HEK293 (cell line): ENCODE measurements around the gene RSRC2.

Experiments
- CTCF ChIA-PET: fragments of 350-600 bp; formaldehyde crosslinking; extraction: SDS; loops from one replicate; lab custom pipeline; 2021; ENCODE audit warnings: antibody characterized with exemption; lab: Yijun Ruan, JAX
- POLR2A ChIA-PET: fragments of 300-600 bp; formaldehyde crosslinking; extraction: SDS; loops from one replicate; lab custom pipeline; 2020; ENCODE audit warnings: antibody characterized with exemption, inconsistent platforms; lab: Yijun Ruan, JAX
- H3K27ac ChIP-seq: fragments of 200-500 bp; sonication (Bioruptor generic); 2 replicates; pipeline ENCODE4 v1.5.1; 2014; ENCODE audit warnings: low read depth, low read length, control low read depth, inconsistent platforms; ENCODE audit errors: extremely low read depth
- H3K36me3 ChIP-seq, 2 experiments: fragments of 200-500 bp in 1 of 2; sonication (Bioruptor generic) in 1 of 2; 1 replicate in 1 of 2; 2 replicates in 1 of 2; pipeline ENCODE4 v1.5.1; 2014 to 2017; ENCODE audit warnings: inconsistent platforms in 2 of 2, low read length in 2 of 2; ENCODE audit not compliant: control insufficient read depth in 2 of 2, insufficient read depth in 1 of 2
- H3K4me1 ChIP-seq: fragments of 200-500 bp; sonication (Bioruptor generic); 2 replicates; pipeline ENCODE4 v1.5.1; 2014; ENCODE audit warnings: mild to moderate bottlenecking, low read length, inconsistent platforms; ENCODE audit not compliant: control insufficient read depth, insufficient read depth
- H3K4me3 ChIP-seq: 2 replicates; pipeline ENCODE4 v1.5.1; 2011; ENCODE audit warnings: low read depth, mild to moderate bottlenecking, control low read depth, low read length, moderate library complexity
- H3K9me3 ChIP-seq: fragments of 200-500 bp; sonication (Bioruptor generic); 2 replicates; pipeline ENCODE4 v1.5.1; 2014; ENCODE audit warnings: low read depth, low read length, inconsistent platforms; ENCODE audit not compliant: control insufficient read depth, insufficient read depth
- GLI2 ChIP-seq: fragments of 450-650 bp; formaldehyde crosslinking; IDR thresholded peaks from 2 replicates; pipeline ENCODE4; 2017; ENCODE audit warnings: missing biosample characterization, missing genetic modification characterization, low read depth, borderline replicate concordance
- HOXA7 ChIP-seq: sonication (generic); formaldehyde crosslinking; IDR thresholded peaks from 2 replicates; pipeline ENCODE4 v1.8.1; 2022; ENCODE audit warnings: missing genetic modification reagents, borderline replicate concordance
- HOXD13 ChIP-seq: sonication (generic); formaldehyde crosslinking; IDR thresholded peaks from 2 replicates; pipeline ENCODE4 v1.8.0; 2022; ENCODE audit warnings: missing genetic modification reagents, borderline replicate concordance
- ZBTB48 ChIP-seq: fragments of 450-650 bp; formaldehyde crosslinking; IDR thresholded peaks from 2 replicates; pipeline ENCODE4 v1.5.1; 2016; ENCODE audit warnings: missing biosample characterization, missing genetic modification characterization
- ZBTB8A ChIP-seq: fragments of 450-650 bp; formaldehyde crosslinking; IDR thresholded peaks from 2 replicates; pipeline ENCODE4 v1.5.1; 2016; ENCODE audit warnings: missing biosample characterization, missing genetic modification characterization
- ZNF121 ChIP-seq: fragments of 450-650 bp; formaldehyde crosslinking; IDR thresholded peaks from 2 replicates; pipeline ENCODE4 v1.5.1; 2016; ENCODE audit warnings: missing biosample characterization, missing genetic modification characterization
- ZNF132 ChIP-seq: fragments of 450-650 bp; formaldehyde crosslinking; IDR thresholded peaks from 2 replicates; pipeline ENCODE4 v1.5.1; 2017; ENCODE audit warnings: missing biosample characterization, missing genetic modification characterization, borderline replicate concordance
- ZNF157 ChIP-seq: fragments of 450-650 bp; formaldehyde crosslinking; IDR thresholded peaks from 2 replicates; pipeline ENCODE4 v1.5.1; 2016; ENCODE audit warnings: missing biosample characterization, missing genetic modification characterization
- ZNF175 ChIP-seq: fragments of 450-650 bp; formaldehyde crosslinking; IDR thresholded peaks from 2 replicates; pipeline ENCODE4 v1.5.1; 2016; ENCODE audit warnings: missing biosample characterization, missing genetic modification characterization
- ZNF202 ChIP-seq: fragments of 450-650 bp; formaldehyde crosslinking; IDR thresholded peaks from 2 replicates; pipeline ENCODE4 v1.5.1; 2016; ENCODE audit warnings: missing biosample characterization, missing genetic modification characterization, borderline replicate concordance
- ZNF23 ChIP-seq: fragments of 450-650 bp; formaldehyde crosslinking; IDR thresholded peaks from 2 replicates; pipeline ENCODE4 v1.5.1; 2016; ENCODE audit warnings: missing biosample characterization, missing genetic modification characterization, borderline replicate concordance
- ZNF248 ChIP-seq: fragments of 450-650 bp; formaldehyde crosslinking; IDR thresholded peaks from 2 replicates; pipeline ENCODE4 v1.5.1; 2017; ENCODE audit warnings: missing biosample characterization, missing genetic modification characterization
- ZNF280C ChIP-seq: fragments of 450-650 bp; formaldehyde crosslinking; IDR thresholded peaks from 2 replicates; pipeline ENCODE4 v1.5.1; 2016; ENCODE audit warnings: missing biosample characterization, missing genetic modification characterization
- ZNF280D ChIP-seq: fragments of 450-650 bp; formaldehyde crosslinking; IDR thresholded peaks from 2 replicates; pipeline ENCODE4 v1.5.1; 2016; ENCODE audit warnings: missing biosample characterization, missing genetic modification characterization
- ZNF302 ChIP-seq: fragments of 450-650 bp; formaldehyde crosslinking; IDR thresholded peaks from 2 replicates; pipeline ENCODE4 v1.5.1; 2016; ENCODE audit warnings: missing biosample characterization, missing genetic modification characterization, low read depth
- ZNF311 ChIP-seq: fragments of 450-650 bp; formaldehyde crosslinking; IDR thresholded peaks from 2 replicates; pipeline ENCODE4 v1.5.1; 2017; ENCODE audit warnings: missing biosample characterization, missing genetic modification characterization, borderline replicate concordance
- ZNF324 ChIP-seq: fragments of 450-650 bp; formaldehyde crosslinking; IDR thresholded peaks from 2 replicates; pipeline ENCODE4 v1.5.1; 2016; ENCODE audit warnings: missing biosample characterization, missing genetic modification characterization
- ZNF354C ChIP-seq: fragments of 450-650 bp; formaldehyde crosslinking; IDR thresholded peaks from 2 replicates; pipeline ENCODE4 v1.5.1; 2016; ENCODE audit warnings: missing biosample characterization, missing genetic modification characterization, low read depth, borderline replicate concordance
- ZNF398 ChIP-seq: fragments of 450-650 bp; formaldehyde crosslinking; IDR thresholded peaks from 2 replicates; pipeline ENCODE4 v1.5.1; 2017; ENCODE audit warnings: missing biosample characterization, missing genetic modification characterization
- ZNF501 ChIP-seq: fragments of 450-650 bp; formaldehyde crosslinking; IDR thresholded peaks from 2 replicates; pipeline ENCODE4 v1.5.1; 2016; ENCODE audit warnings: missing biosample characterization, missing genetic modification characterization
- ZNF544 ChIP-seq: fragments of 450-650 bp; formaldehyde crosslinking; IDR thresholded peaks from 2 replicates; pipeline ENCODE4 v1.5.0; 2017; ENCODE audit warnings: missing biosample characterization, missing genetic modification characterization
- ZNF560 ChIP-seq: fragments of 450-650 bp; formaldehyde crosslinking; IDR thresholded peaks from 2 replicates; pipeline ENCODE4 v1.5.1; 2017; ENCODE audit warnings: missing biosample characterization, missing genetic modification characterization, borderline replicate concordance
- ZNF621 ChIP-seq: fragments of 450-650 bp; formaldehyde crosslinking; IDR thresholded peaks from 2 replicates; pipeline ENCODE4 v1.5.1; 2017; ENCODE audit warnings: missing biosample characterization, missing genetic modification characterization
- ZNF776 ChIP-seq: fragments of 450-650 bp; formaldehyde crosslinking; IDR thresholded peaks from 2 replicates; pipeline ENCODE4 v1.5.0; 2017; ENCODE audit warnings: missing biosample characterization, missing genetic modification characterization, borderline replicate concordance
- ZNF792 ChIP-seq: fragments of 450-650 bp; formaldehyde crosslinking; IDR thresholded peaks from 2 replicates; pipeline ENCODE4 v1.5.1; 2016; ENCODE audit warnings: missing biosample characterization, missing genetic modification characterization
- ZNF837 ChIP-seq: fragments of 450-650 bp; formaldehyde crosslinking; IDR thresholded peaks from 2 replicates; pipeline ENCODE4 v1.5.1; 2016; ENCODE audit warnings: missing biosample characterization, missing genetic modification characterization
- ZSCAN30 ChIP-seq: fragments of 450-650 bp; IDR thresholded peaks from 2 replicates; pipeline ENCODE4 v1.5.1; 2018; ENCODE audit warnings: missing biosample characterization, mild to moderate bottlenecking, missing genetic modification characterization, moderate library complexity
- TF ChIP-seq, protein P1 (sequence below): fragments of 450-650 bp; formaldehyde crosslinking; optimal IDR thresholded peaks from 2 replicates; pipeline ENCODE3; 2016; ENCODE audit warnings: missing biosample characterization, mild to moderate bottlenecking, missing genetic modification characterization

RSRC2 gene

GRCh38 chr12:122500685-122501488 lies 25.8 kb downstream of the RSRC2 start, which contains the start of gene ZCCHC8:
Gene ZCCHC8, minus strand, starts transcription at chr12:122500932. Its CDS starts 92 bp downstream, at chr12:122500840.
- Histone ChIP-seq H3K4me3 (peak within 1 kb of the TSS; percentile 85), H3K27ac (peak within 1 kb of the TSS; percentile 95), H3K9me3 (no peaks in the 10 kb centered on the region), H3K4me1 (peaks cover 3% of the 10 kb centered on the region; the same call in 1 of the 2 replicates), H3K36me3 (peaks cover 33 to 35% of the 10 kb centered on the region in 2 experiments)
- CTCF ChIA-PET = interaction anchor here (0.7 to 2.4 kb wide), 3 partner anchors 94 to 167 kb away, joined by 3 to 23 read pairs (median 5); no protein-coding TSS in a partner anchor
- POLR2A ChIA-PET = interaction anchor here (0.5 to 2.2 kb wide), 27 partner anchors 9 to 773 kb away, joined by 3 to 55 read pairs (median 4); partner anchors contain the start of genes DENR, DIABLO, KNTC1 and MLXIP
- peak; percentile 38 for TF ChIP-seq ZNF792
- no peak for TF ChIP-seq ZNF280C (tag by site-specific recombination)
- TF ChIP-seq ZNF311 (tag by site-specific recombination) = no peak
- peak; percentile 84 for TF ChIP-seq ZNF121 (tag by site-specific recombination)
- no peak for TF ChIP-seq ZNF544 (tag by site-specific recombination)
- TF ChIP-seq ZNF302 (tag by site-specific recombination) = no peak
- TF ChIP-seq ZBTB48 = no peak
- no peak for TF ChIP-seq ZNF398 (tag by site-specific recombination)
- no peak for TF ChIP-seq ZNF132 (tag by site-specific recombination)
- no peak for TF ChIP-seq ZNF202 (tag by site-specific recombination)
- peak; percentile 86; the same call in 1 of the 2 replicates for TF ChIP-seq ZNF280D (tag by site-specific recombination)
- no peak for TF ChIP-seq ZSCAN30 (tag by site-specific recombination)
- TF ChIP-seq HOXD13 (CRISPR knock-in tag) = no peak
- TF ChIP-seq ZNF621 (tag by site-specific recombination) = no peak
- no peak for TF ChIP-seq ZNF560 (tag by site-specific recombination)
- no peak for TF ChIP-seq ZNF837 (tag by site-specific recombination)
- no peak for TF ChIP-seq GLI2 (tag by site-specific recombination)
- TF ChIP-seq ZNF157 (tag by site-specific recombination) = no peak
- no peak for TF ChIP-seq ZNF354C
- TF ChIP-seq, protein P1, sequence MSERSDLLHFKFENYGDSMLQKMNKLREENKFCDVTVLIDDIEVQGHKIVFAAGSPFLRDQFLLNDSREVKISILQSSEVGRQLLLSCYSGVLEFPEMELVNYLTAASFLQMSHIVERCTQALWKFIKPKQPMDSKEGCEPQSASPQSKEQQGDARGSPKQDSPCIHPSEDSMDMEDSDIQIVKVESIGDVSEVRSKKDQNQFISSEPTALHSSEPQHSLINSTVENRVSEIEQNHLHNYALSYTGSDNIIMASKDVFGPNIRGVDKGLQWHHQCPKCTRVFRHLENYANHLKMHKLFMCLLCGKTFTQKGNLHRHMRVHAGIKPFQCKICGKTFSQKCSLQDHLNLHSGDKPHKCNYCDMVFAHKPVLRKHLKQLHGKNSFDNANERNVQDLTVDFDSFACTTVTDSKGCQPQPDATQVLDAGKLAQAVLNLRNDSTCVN (tag by site-specific recombination) = peak; percentile 53
- no peak for TF ChIP-seq ZNF248 (tag by site-specific recombination)
- TF ChIP-seq ZNF23 (tag by site-specific recombination) = no peak
- 0 out of 2 replicates have a peak, but pooled peaks have one; percentile 16 for TF ChIP-seq ZBTB8A
- TF ChIP-seq ZNF175 (tag by site-specific recombination) = no peak
- no peak for TF ChIP-seq HOXA7
- TF ChIP-seq ZNF776 (tag by site-specific recombination) = no peak
- no peak for TF ChIP-seq ZNF324
- TF ChIP-seq ZNF501 (tag by site-specific recombination) = peak; percentile 22; the same call in 1 of the 2 replicates
